Kidney (tissue), 14 donors: ENCODE measurements around the gene IMPA2. TPM values are rescaled to one million over a fixed set of nuclear protein-coding genes. Genes with fewer than 3 reads are reported as not detected.

Experiments used
- DNase-seq, 5 donors: peaks; one replicate each; pipeline ENCODE4 v3.0.0-alpha.2; 2013 to 2020
- FAIRE-seq: peaks from 2 replicates; lab custom pipeline; 2012; peaks lifted over from hg19 to GRCh38; lab: Jason Lieb, UNC
- H3K27ac ChIP-seq, 2 donors: one replicate each; pipeline ENCODE4 v1.7.0; 2013; ENCODE audit warnings: low read depth in 2 of 2, low read length in 2 of 2, inconsistent platforms in 1 of 2
- H3K27me3 ChIP-seq: one replicate; pipeline ENCODE4 v1.7.1; 2013; ENCODE audit warnings: low read length, inconsistent platforms; ENCODE audit not compliant: control insufficient read depth, insufficient read depth
- H3K36me3 ChIP-seq, 3 donors: one replicate each; pipeline versions ENCODE4 v1.7.0 to v1.7.1; 2013; ENCODE audit warnings: low read length in 3 of 3, control low read depth in 1 of 3, inconsistent platforms in 1 of 3; ENCODE audit not compliant: insufficient read depth in 3 of 3, control insufficient read depth in 2 of 3
- H3K4me1 ChIP-seq, 3 donors: one replicate each; pipeline versions ENCODE4 v1.7.0 to v1.7.1; 2013; ENCODE audit warnings: low read length in 3 of 3, inconsistent platforms in 1 of 3, low read depth in 1 of 3; ENCODE audit not compliant: control insufficient read depth in 2 of 3, insufficient read depth in 2 of 3
- H3K4me3 ChIP-seq, 3 donors: one replicate each; pipeline versions ENCODE4 v1.7.0 to v1.8.1; 2013; ENCODE audit warnings: low read length in 3 of 3, control low read depth in 1 of 3, inconsistent platforms in 1 of 3
- H3K9ac ChIP-seq, 3 donors: one replicate each; pipeline versions ENCODE4 v1.7.0 to v1.7.1; 2013; ENCODE audit warnings: low read length in 3 of 3, control low read depth in 1 of 3, inconsistent platforms in 1 of 3
- H3K9me3 ChIP-seq, 3 donors: one replicate each; pipeline versions ENCODE4 v1.7.0 to v1.7.1; 2013; ENCODE audit warnings: low read length in 3 of 3, control low read depth in 1 of 3, inconsistent platforms in 1 of 3; ENCODE audit not compliant: control insufficient read depth in 2 of 3, insufficient read depth in 1 of 3
- intact Hi-C: fragments of 100-400 bp; cut with DNase I; formaldehyde crosslinking; loops from one replicate; pipeline ENCODE4 v1.11.1; 2022
- polyA plus RNA-seq: library from polyadenylated mRNA; stranded (reverse); fragments of 350-450 nt; fragmentation: Illumina TruSeq; extraction: RNeasy Lipid Tissue Mini Kit (QIAGEN cat#74804); gene quantifications from one replicate; pipeline ENCODE4 v1.2.3, GENCODE V29; 2014; ENCODE audit warnings: low read depth, low replicate concordance; ENCODE audit not compliant: insufficient read depth
- total RNA-seq: library from RNA; stranded (reverse); fragmentation: NEBNext Ultra II Directional; extraction: Animal tissue kit (Norgen Biotek cat#: 25700); gene quantifications from one replicate; pipeline ENCODE4 v1.2.1, GENCODE V29; 2021
- TF ChIP-seq, protein P1 (sequence below): IDR thresholded peaks from 3 replicates; pipeline ENCODE4 v1.5.1; 2012; ENCODE audit warnings: mild to moderate bottlenecking, moderate library complexity, borderline replicate concordance; ENCODE audit not compliant: insufficient read depth; ENCODE audit errors: extremely low read depth
- donor health status: control.
- donor health status: control.
- donor health status: control.
- donor health status: control.
- donor health status: control.
- donor health status: DM: yes; HTN: yes; CAD: no.
- donor health status: Normal renal cell carcinoma (clear cell type).

IMPA2 gene
- total and polyA plus RNA-seq, 2 donors from 2014 or later: 157 to 348 TPM

DNA sequence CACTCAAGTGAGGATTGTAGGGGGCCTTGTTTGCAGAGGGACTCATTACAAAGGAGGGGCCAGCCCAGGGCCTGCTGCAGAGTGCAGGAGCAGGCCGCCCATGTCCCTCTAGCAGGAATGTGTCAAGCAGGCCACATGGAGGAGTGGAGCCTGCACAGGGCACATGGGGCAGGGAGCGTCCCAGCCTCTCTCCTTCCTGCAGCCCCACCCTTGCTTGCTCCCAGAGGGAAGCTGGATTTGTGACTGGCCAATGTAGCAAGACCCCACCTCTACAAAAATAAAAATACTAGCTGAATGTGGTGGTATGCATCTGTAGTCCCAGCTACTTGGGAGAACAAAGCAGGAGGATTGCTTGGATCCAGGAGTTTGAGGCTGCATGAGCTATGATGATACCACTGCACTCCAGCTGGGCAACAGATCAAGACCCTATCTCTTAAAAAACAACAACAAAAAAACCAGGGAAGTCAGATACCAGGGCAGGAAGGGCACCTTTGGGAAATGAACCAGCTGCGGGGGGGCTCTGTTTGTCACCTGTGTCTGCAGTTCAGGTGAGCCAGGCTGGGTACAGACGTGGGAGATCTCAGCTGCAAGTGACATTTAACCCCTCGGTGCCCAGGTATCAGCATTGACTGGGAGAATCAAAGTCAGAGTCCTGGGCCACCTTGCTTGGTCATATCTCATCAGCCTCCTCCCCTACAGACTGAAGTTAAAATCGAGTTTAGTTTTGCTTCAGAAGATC lies 27.7 kb downstream of the IMPA2 start:
- Histone ChIP-seq H3K9ac (no peak overlapping the region), H3K27ac (peak overlapping the region; percentile 8 to 23), H3K4me3 (no peak overlapping the region), H3K36me3 (peaks cover 0 to 36% (median 5%) of the 10 kb centered on the region in 3 donors), H3K27me3 (no peaks in the 10 kb centered on the region), H3K4me1 (peaks cover 0 to 42% (median 32%) of the 10 kb centered on the region in 3 donors), H3K9me3 (no peaks in the 10 kb centered on the region)
- intact Hi-C loops: no loop called here
- TF ChIP-seq, protein P1, sequence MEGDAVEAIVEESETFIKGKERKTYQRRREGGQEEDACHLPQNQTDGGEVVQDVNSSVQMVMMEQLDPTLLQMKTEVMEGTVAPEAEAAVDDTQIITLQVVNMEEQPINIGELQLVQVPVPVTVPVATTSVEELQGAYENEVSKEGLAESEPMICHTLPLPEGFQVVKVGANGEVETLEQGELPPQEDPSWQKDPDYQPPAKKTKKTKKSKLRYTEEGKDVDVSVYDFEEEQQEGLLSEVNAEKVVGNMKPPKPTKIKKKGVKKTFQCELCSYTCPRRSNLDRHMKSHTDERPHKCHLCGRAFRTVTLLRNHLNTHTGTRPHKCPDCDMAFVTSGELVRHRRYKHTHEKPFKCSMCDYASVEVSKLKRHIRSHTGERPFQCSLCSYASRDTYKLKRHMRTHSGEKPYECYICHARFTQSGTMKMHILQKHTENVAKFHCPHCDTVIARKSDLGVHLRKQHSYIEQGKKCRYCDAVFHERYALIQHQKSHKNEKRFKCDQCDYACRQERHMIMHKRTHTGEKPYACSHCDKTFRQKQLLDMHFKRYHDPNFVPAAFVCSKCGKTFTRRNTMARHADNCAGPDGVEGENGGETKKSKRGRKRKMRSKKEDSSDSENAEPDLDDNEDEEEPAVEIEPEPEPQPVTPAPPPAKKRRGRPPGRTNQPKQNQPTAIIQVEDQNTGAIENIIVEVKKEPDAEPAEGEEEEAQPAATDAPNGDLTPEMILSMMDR: no peak
- FAIRE-seq (no peak), DNase-seq (peak in 1 of 5 donors; percentile 41)

- TF ChIP-seq, protein P1: no peak
- Histone ChIP-seq H3K36me3 (peaks cover 0 to 40% (median 5%) of the 10 kb centered on the region in 3 donors), H3K4me1 (peaks cover 0 to 49% (median 37%) of the 10 kb centered on the region in 3 donors), H3K4me3 (no peak overlapping the region), H3K9me3 (no peaks in the 10 kb centered on the region), H3K27ac (peak overlapping the region; percentile 8 to 23), H3K27me3 (no peaks in the 10 kb centered on the region), H3K9ac (peak overlapping the region in 1 of 3 donors; percentile 15)
- intact Hi-C loops: no loop called here
- DNase-seq (peak in 1 of 5 donors; percentile 61), FAIRE-seq (no peak)
Observed at GRCh38 chr18:12009581-12010140, 28.4 kb downstream of the IMPA2 start.

DNA sequence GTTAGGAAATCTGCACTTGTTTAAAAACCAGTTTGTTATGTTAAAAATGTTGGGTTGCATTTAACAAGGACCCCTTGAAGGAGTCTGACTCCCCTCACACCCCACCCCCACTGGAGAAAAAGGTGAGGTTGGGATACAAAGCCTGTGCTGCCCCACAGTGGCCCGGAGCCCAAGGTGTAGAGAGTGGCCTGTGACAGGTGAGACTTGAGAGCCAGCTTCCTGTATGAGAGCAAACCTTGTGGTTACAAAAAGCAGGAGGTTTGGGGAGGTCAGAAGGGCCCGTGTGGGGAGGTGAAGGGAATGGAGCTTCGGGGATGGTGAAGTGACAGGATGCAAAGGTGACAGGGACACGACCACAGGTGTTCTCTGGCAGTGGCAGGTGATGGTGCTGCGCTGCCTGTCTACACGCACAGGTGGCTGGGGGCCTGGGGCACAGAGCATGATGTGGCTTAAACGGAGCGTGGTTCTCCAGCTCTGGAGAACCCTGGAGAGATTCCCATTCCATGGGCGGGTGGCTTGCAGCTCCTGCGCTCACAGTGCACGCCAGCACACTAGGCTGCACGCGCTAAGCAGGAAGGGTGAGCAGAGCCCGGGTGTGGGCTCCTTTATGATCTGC lies 29.0 kb downstream of the IMPA2 start:
- peaks cover 0 to 55% (median 42%) of the 10 kb centered on the region in 3 donors for H3K4me1 ChIP-seq
- peak overlapping the region; percentile 7 to 83 for H3K27ac ChIP-seq
- DNase-seq (peak in 1 of 5 donors; percentile 76), FAIRE-seq (no peak)
- no peak overlapping the region for H3K4me3 ChIP-seq
- peak overlapping the region in 1 of 3 donors; percentile 44 for H3K9ac ChIP-seq
- no peaks in the 10 kb centered on the region for H3K27me3 ChIP-seq
- TF ChIP-seq, protein P1: no peak
- no peaks in the 10 kb centered on the region for H3K9me3 ChIP-seq
- peaks cover 0 to 42% (median 5%) of the 10 kb centered on the region in 3 donors for H3K36me3 ChIP-seq
- intact Hi-C loops: no loop called here
